ENCODE data around the gene JCHAIN. TPM values are rescaled to one million over a fixed set of nuclear protein-coding genes. Genes with fewer than 3 reads are reported as not detected.

The JCHAIN gene
- 0.19 to 0.33 TPM in 2 of 5 replicates, not detected in the others for total RNA-seq (2022; extraction: Qiagen RNA extraction; ENCODE audit: low read depth)

GRCh38 chr4:70666369-70666768 is at the start of gene JCHAIN:
Gene JCHAIN (minus strand): TSS chr4:70666508. CDS start chr4:70666490, 18 bp downstream.

GRCh38 chr4:70687821-70688794 is 21.8 kb upstream of the JCHAIN start, which contains the start of gene UTP3:
Gene UTP3 (plus strand): TSS chr4:70688532. CDS start chr4:70688678, 146 bp downstream.

GRCh38 chr4:70628444-70628843 is 37.9 kb downstream of the JCHAIN start, which contains the start of gene ENAM:
Gene ENAM (plus strand): TSS chr4:70628744. CDS start chr4:70629501, 757 bp downstream.

Other genes with a start within 250 kb of the JCHAIN start
- gene MUC7, start 194.3 kb downstream of the JCHAIN start, total RNA-seq (2022; extraction: Qiagen RNA extraction; ENCODE audit: low read depth): not detected in 5 replicates
- gene AMTN, start 147.9 kb downstream of the JCHAIN start, total RNA-seq (2022; extraction: Qiagen RNA extraction; ENCODE audit: low read depth): 0.09 TPM in 1 of 5 replicates, not detected in the others
- not detected in 5 replicates for gene AMBN, start 74.3 kb downstream of the JCHAIN start, total RNA-seq (2022; extraction: Qiagen RNA extraction; ENCODE audit: low read depth)
- not detected in 5 replicates for gene ENAM, start 37.8 kb downstream of the JCHAIN start, total RNA-seq (2022; extraction: Qiagen RNA extraction; ENCODE audit: low read depth)
- gene UTP3, start 22.0 kb upstream of the JCHAIN start, total RNA-seq (2022; extraction: Qiagen RNA extraction; ENCODE audit: low read depth): 33.9 to 46.1 TPM (median 37.0 TPM) in 5 replicates
- gene RUFY3, start 55.5 kb upstream of the JCHAIN start, total RNA-seq (2022; extraction: Qiagen RNA extraction; ENCODE audit: low read depth): 6.8 to 9.3 TPM (median 7.3 TPM) in 5 replicates
- 78.0 to 91.8 TPM (median 82.3 TPM) in 5 replicates for gene GRSF1, start 173.4 kb upstream of the JCHAIN start, total RNA-seq (2022; extraction: Qiagen RNA extraction; ENCODE audit: low read depth)
- 5.3 to 9.2 TPM (median 6.2 TPM) in 5 replicates for gene MOB1B, start 235.9 kb upstream of the JCHAIN start, total RNA-seq (2022; extraction: Qiagen RNA extraction; ENCODE audit: low read depth)

All from A549 treated with CpdA at 1 μM for 4 hours (cell line).